Thymus (tissue), 11 donors: ENCODE data around the gene SMIM24. TPM values are rescaled to one million over a fixed set of nuclear protein-coding genes. Genes with fewer than 3 reads are reported as not detected.
"Not testable (repeated sequence)": the region's sequence is repeated elsewhere in the genome, so short reads cannot be mapped to it uniquely, and the experiment has no call there.

Source experiments
- DNase-seq, 9 donors: peaks; one replicate each; pipeline ENCODE4 v3.0.0-alpha.2; 2013; ENCODE audit warnings: low spot score in 9 of 9, low read depth in 6 of 9, missing footprints in 1 of 9
- H3K27ac ChIP-seq, 2 donors: one replicate each; pipeline ENCODE4 v1.5.1; 2013; ENCODE audit warnings: control low read depth in 1 of 2, low read depth in 1 of 2, low read length in 1 of 2, mild to moderate bottlenecking in 1 of 2, moderate library complexity in 1 of 2
- H3K27me3 ChIP-seq, 2 donors: one replicate each; pipeline ENCODE4 v1.5.1; 2013; ENCODE audit warnings: low read length in 1 of 2; ENCODE audit not compliant: control insufficient read depth in 2 of 2, insufficient read depth in 1 of 2
- H3K36me3 ChIP-seq, 2 donors: one replicate each; pipeline ENCODE4 v1.5.1; 2013; ENCODE audit warnings: low read length in 1 of 2, mild to moderate bottlenecking in 1 of 2, moderate library complexity in 1 of 2; ENCODE audit not compliant: control insufficient read depth in 2 of 2, insufficient read depth in 2 of 2
- H3K4me1 ChIP-seq, 2 donors: one replicate each; pipeline ENCODE4 v1.5.1; 2013; ENCODE audit warnings: low read length in 2 of 2; ENCODE audit not compliant: control insufficient read depth in 2 of 2, insufficient read depth in 2 of 2
- H3K4me3 ChIP-seq, 2 donors: one replicate each; pipeline ENCODE4 v1.5.1; 2013; ENCODE audit warnings: low read length in 2 of 2, control low read depth in 1 of 2, mild to moderate bottlenecking in 1 of 2
- H3K9me3 ChIP-seq, 2 donors: one replicate each; pipeline ENCODE4 v1.5.1; 2013; ENCODE audit warnings: low read length in 1 of 2, mild to moderate bottlenecking in 1 of 2; ENCODE audit not compliant: control insufficient read depth in 2 of 2, insufficient read depth in 1 of 2
- WGBS: extraction: QIAGEN DNeasy Blood & Tissue Kit; methylation state at CpG from one replicate; pipeline ENCODE4 v1.1.7; 2013; 5-methylcytosine and 5-hydroxymethylcytosine counted together
- polyA plus RNA-seq: library from polyadenylated mRNA; stranded (reverse); fragments of 200-250 nt; gene quantifications from one replicate; pipeline ENCODE4 v1.2.3, GENCODE V29; 2013
- total RNA-seq: library from RNA; stranded (reverse); fragments of 120-200 nt; gene quantifications from one replicate; pipeline ENCODE4 v1.2.4, GENCODE V29; 2013
- donor health status: healthy.

SMIM24 gene
- total and polyA plus RNA-seq, 2 donors, result 38.6 to 74.7 TPM

- H3K27ac ChIP-seq, result no peak overlapping the region
These were observed 29.3 kb upstream of the SMIM24 start for GRCh38 chr19:3509566-3509989.

GRCh38 chr19:3508771-3509535 lies 28.6 kb upstream of the SMIM24 start:
- peaks cover 0 to 1% of the 10 kb centered on the region in 2 donors for H3K9me3 ChIP-seq
- peaks cover 30 to 50% of the 10 kb centered on the region in 2 donors for H3K36me3 ChIP-seq
- H3K27ac ChIP-seq, result no peak overlapping the region
- no peaks in the 10 kb centered on the region for H3K27me3 ChIP-seq
- WGBS, result 96% methylated on average over 23 of the region's 23 CpGs
- peaks cover 7 to 28% of the 10 kb centered on the region in 2 donors for H3K4me1 ChIP-seq
- no peak for DNase-seq
- no peak overlapping the region for H3K4me3 ChIP-seq

More at GRCh38 chr19:3509566-3509989, 29.3 kb upstream of the SMIM24 start:
- DNase-seq, result no peak
- no peaks in the 10 kb centered on the region for H3K27me3 ChIP-seq
- WGBS, result 97% methylated on average over 15 of the region's 15 CpGs
- no peak overlapping the region for H3K4me3 ChIP-seq
- H3K9me3 ChIP-seq, result peaks cover 0 to 1% of the 10 kb centered on the region in 2 donors
- peaks cover 33 to 53% of the 10 kb centered on the region in 2 donors for H3K36me3 ChIP-seq
- peaks cover 7 to 28% of the 10 kb centered on the region in 2 donors for H3K4me1 ChIP-seq

DNA sequence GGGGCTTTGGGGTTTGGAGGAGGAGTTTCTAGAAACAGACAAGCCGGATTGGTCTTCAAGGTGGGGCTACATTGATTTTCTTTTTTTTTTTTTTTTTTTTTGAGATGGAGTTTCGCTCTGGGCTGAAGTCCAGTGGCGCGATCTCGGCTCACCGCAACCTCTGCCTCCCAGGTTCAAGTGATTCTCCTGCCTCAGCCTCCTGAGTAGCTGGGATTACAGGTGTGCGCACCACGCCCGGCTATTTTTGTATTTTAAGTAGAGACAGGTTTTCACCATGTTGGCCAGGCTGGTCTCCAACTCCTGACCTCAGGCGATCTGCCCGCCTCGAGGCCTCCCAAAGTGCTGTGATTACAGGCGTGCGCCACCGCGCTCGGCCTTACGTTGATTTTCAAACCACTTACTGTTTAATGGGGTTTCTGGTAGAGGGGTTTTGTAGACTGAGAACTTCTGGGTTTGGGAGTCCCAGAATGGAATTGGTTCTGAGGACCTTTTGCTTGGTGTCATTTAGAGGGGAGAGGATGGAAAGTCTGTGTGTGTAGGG lies 27.9 kb upstream of the SMIM24 start:
- DNase-seq, result not testable (repeated sequence)
- peaks cover 30 to 45% of the 10 kb centered on the region in 2 donors for H3K36me3 ChIP-seq

GRCh38 chr19:3507371-3508120 lies 27.2 kb upstream of the SMIM24 start:
- DNase-seq, result no peak
- Histone ChIP-seq H3K27me3 (no peaks in the 10 kb centered on the region), H3K9me3 (peaks cover 0 to 1% of the 10 kb centered on the region in 2 donors), H3K4me1 (peaks cover 7 to 28% of the 10 kb centered on the region in 2 donors), H3K27ac (peak overlapping the region in 1 of 2 donors; percentile 52), H3K36me3 (peaks cover 27 to 42% of the 10 kb centered on the region in 2 donors), H3K4me3 (peak overlapping the region; percentile 74 to 77)
- WGBS, result 74% methylated on average over 31 of the region's 31 CpGs

More for the DNA sequence above, 27.9 kb upstream of the SMIM24 start:
- H3K9me3 ChIP-seq, H3K27me3 ChIP-seq, H3K27ac ChIP-seq, H3K4me3 ChIP-seq: not testable (repeated sequence)
- 94% methylated on average over 18 of the region's 18 CpGs for WGBS
- H3K4me1 ChIP-seq, result peaks cover 7 to 28% of the 10 kb centered on the region in 2 donors

DNA sequence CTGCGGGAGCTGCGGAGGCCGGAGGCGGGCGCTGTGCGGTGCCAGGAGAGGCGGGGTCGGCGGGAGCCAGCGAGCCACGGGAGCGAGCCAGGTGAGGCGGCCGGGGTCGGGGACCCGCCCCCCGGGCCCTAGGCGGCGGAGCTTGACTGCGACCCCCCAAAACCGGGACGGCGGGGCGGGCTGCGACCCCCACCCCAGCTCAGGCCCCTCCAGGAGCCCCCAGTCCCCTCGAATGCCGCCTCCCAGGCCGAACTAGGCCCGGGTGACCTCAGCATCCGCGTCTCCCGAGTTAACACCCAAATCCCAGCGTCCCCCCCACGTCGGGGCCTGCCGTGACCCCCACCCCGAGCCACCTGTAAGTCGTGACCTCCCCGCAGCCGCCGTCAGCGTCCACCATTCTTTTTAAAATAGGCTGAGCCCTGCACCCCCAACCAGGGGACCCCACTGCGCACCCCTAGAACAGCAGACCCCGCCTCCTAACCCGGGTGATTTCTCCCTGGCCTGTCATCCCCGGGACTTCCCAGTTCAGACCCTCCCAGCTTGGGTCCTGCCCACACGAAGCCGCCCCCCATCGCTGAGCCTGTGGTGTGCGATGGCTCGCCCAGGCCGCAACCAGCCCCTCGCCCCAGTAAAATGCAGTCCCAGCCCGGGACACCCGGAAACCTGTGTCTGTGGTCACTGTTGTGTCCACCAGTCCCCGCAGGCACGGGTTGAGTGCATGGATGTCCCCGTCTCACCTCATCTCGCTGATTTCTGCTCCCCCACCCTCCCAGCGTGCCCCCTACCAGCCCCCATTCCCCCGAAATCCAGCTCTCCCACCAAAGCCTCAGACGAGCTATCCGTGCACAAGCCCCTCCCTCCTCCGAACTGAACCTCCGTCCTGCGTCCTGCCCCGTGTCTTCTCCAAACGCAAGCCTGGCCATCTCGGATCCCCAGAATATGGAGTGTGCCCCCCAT lies 26.3 kb upstream of the SMIM24 start:
- H3K27me3 ChIP-seq, result no peaks in the 10 kb centered on the region
- DNase-seq, result peak in 1 of 9 donors; percentile 28
- WGBS, result under 1% methylated on average over 69 of the region's 69 CpGs
- H3K27ac ChIP-seq, result peak overlapping the region; percentile 1 to 84
- H3K4me1 ChIP-seq, result peaks cover 7 to 28% of the 10 kb centered on the region in 2 donors
- peak overlapping the region; percentile 74 to 77 for H3K4me3 ChIP-seq
- H3K9me3 ChIP-seq, result peaks cover 0 to 1% of the 10 kb centered on the region in 2 donors
- H3K36me3 ChIP-seq, result peaks cover 27 to 33% of the 10 kb centered on the region in 2 donors

DNA sequence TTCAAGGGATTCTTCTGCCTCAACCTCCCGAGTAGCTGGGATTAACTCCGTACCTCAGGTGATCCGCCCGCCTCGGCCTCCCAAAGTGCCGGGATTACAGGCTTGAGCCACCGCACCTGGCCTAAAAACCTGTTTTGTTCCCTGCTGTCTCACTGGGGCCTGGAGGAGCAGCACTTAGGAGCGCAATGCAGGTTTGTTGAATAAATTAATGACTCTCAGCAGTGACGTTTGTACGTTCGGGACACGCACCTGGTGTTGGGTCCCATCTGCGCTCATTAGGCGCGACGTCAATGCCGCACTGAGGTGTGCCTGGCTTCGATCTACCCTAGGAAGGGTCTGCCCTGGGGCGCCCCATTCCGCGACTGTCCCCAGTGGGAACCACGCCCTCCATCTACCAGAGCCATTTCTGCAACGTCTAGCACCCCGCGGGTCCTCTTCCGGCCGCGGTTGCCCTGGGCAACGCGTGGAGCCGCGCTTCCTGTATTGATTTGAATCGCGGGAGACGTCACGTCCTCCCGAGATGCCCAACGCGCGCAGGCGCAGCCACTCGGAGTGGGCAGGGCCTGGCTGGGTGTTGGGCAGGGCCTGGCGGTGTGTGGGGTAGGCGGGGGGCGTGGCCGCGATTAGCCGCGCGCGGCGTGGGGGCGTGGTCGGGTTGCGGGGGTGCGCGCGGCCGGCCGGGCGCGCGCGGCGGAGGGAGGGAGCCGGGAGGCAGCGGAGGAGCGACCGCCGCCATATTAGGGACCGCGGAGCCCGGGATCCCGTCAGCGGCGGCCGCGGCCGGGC lies 25.5 kb upstream of the SMIM24 start, which contains the start of gene FZR1:
TSS of gene FZR1 (plus strand) at position 714 of the 786 bp plus-strand sequence. CDS start 16,679 bp downstream, outside the sequence.
- peaks cover 1 to 2% of the 10 kb centered on the region in 2 donors for H3K9me3 ChIP-seq
- H3K4me3 ChIP-seq, result peak within 1 kb of the TSS; percentile 77 to 78
- peak; percentile 93 to 100 (median 99) for DNase-seq
- peak within 1 kb of the TSS; percentile 86 to 91 for H3K27ac ChIP-seq
- H3K4me1 ChIP-seq, result peaks cover 7 to 33% of the 10 kb centered on the region in 2 donors
- no peaks in the 10 kb centered on the region for H3K27me3 ChIP-seq
- WGBS, result 1% methylated on average over 79 of the region's 79 CpGs
- H3K36me3 ChIP-seq, result peaks cover 22 to 25% of the 10 kb centered on the region in 2 donors

GRCh38 chr19:3504735-3505134 lies 24.4 kb upstream of the SMIM24 start:
- 95% methylated on average over 5 of the region's 5 CpGs for WGBS
- Histone ChIP-seq H3K4me1 (peaks cover 10 to 40% of the 10 kb centered on the region in 2 donors), H3K27ac (no peak overlapping the region), H3K4me3 (no peak overlapping the region), H3K36me3 (peaks cover 13 to 16% of the 10 kb centered on the region in 2 donors), H3K27me3 (no peaks in the 10 kb centered on the region), H3K9me3 (peaks cover 1 to 2% of the 10 kb centered on the region in 2 donors)
- no peak for DNase-seq
